CD8-positive, alpha-beta memory T cell (primary cell): ENCODE results near the gene LY6G6C. TPM values are rescaled to one million over a fixed set of nuclear protein-coding genes. Genes with fewer than 3 reads are reported as not detected.
A peak's percentile ranks its signal among the peaks of the same experiment; 100 is the strongest.

Experiments
- CTCF ChIA-PET: fragments of 350-600 bp; sonication (Branson Sonifier 250); formaldehyde crosslinking; loops from one replicate; lab custom pipeline; 2021; ENCODE audit warnings: antibody characterized with exemption; lab: Charles Lee
- POLR2A ChIA-PET: fragments of 350-600 bp; sonication (Branson Sonifier 250); formaldehyde crosslinking; loops from one replicate; lab custom pipeline; 2021; ENCODE audit warnings: antibody characterized with exemption; lab: Charles Lee
- DNase-seq, 5 donors: peaks; one replicate each; pipeline versions ENCODE4 v3.0.0 to v3.0.0-alpha.2; 2020 to 2022; ENCODE audit warnings: mixed read lengths in 1 of 5
- H3K27ac ChIP-seq: one replicate; pipeline ENCODE4 v1.7.0; 2013; ENCODE audit warnings: low read depth, mild to moderate bottlenecking, low read length, moderate library complexity
- H3K27me3 ChIP-seq: 2 replicates; pipeline ENCODE4 v1.7.0; 2013; ENCODE audit warnings: low read length, mild to moderate bottlenecking; ENCODE audit not compliant: insufficient read depth, poor library complexity, severe bottlenecking
- H3K36me3 ChIP-seq: 2 replicates; pipeline ENCODE4 v1.7.0; 2013; ENCODE audit warnings: mild to moderate bottlenecking, low read length, moderate library complexity; ENCODE audit not compliant: insufficient read depth
- H3K4me1 ChIP-seq: 2 replicates; pipeline ENCODE4 v1.7.0; 2013; ENCODE audit warnings: mild to moderate bottlenecking, low read length, moderate library complexity; ENCODE audit not compliant: insufficient read depth
- H3K4me3 ChIP-seq: 2 replicates; pipeline ENCODE4 v1.7.0; 2013; ENCODE audit warnings: mild to moderate bottlenecking, low read length
- H3K9me3 ChIP-seq: 2 replicates; pipeline ENCODE4 v1.7.0; 2013; ENCODE audit warnings: mild to moderate bottlenecking, low read length
- H3K27ac Mint-ChIP-seq, 8 donors: one replicate each; pipeline ENCODE4 v1.8.0; 2020 to 2021; ENCODE audit warnings: mixed read lengths in 8 of 8, mild to moderate bottlenecking in 6 of 8, inconsistent platforms in 3 of 8, moderate library complexity in 3 of 8
- H3K27me3 Mint-ChIP-seq, 2 donors: one replicate each; pipeline ENCODE4 v1.8.0; 2020 to 2021; ENCODE audit warnings: mixed read lengths in 2 of 2, mild to moderate bottlenecking in 1 of 2, moderate library complexity in 1 of 2
- H3K36me3 Mint-ChIP-seq, 3 donors: one replicate each; pipeline ENCODE4 v1.8.0; 2020 to 2021; ENCODE audit warnings: mixed read lengths in 3 of 3, inconsistent platforms in 1 of 3, mild to moderate bottlenecking in 1 of 3
- H3K4me1 Mint-ChIP-seq, 3 donors: one replicate each; pipeline ENCODE4 v1.8.0; 2020 to 2021; ENCODE audit warnings: mixed read lengths in 3 of 3, inconsistent platforms in 1 of 3, mild to moderate bottlenecking in 1 of 3
- H3K4me3 Mint-ChIP-seq, 7 donors: one replicate each; pipeline ENCODE4 v1.8.0; 2020 to 2021; ENCODE audit warnings: mixed read lengths in 7 of 7, mild to moderate bottlenecking in 6 of 7, moderate library complexity in 4 of 7, inconsistent platforms in 2 of 7
- H3K9me3 Mint-ChIP-seq, 5 donors: one replicate each; pipeline ENCODE4 v1.8.0; 2020 to 2022; ENCODE audit warnings: mixed read lengths in 5 of 5, mild to moderate bottlenecking in 3 of 5, moderate library complexity in 2 of 5, inconsistent platforms in 1 of 5
- polyA plus RNA-seq: library from polyadenylated mRNA; unstranded; fragments of 300-500 nt; fragmentation: Illumina TruSeq; gene quantifications from one replicate; pipeline ENCODE4 v1.2.3, GENCODE V29; 2021
- total RNA-seq, 2 experiments: library from RNA; stranded (reverse); gene quantifications; one replicate each; pipeline ENCODE4 v1.2.3, GENCODE V29; 2021

LY6G6C gene
- total and polyA plus RNA-seq, 3 experiments from 2014 or later, result not detected

GRCh38 chr6:31697555-31697954, 24.0 kb downstream of the LY6G6C start:
- Histone ChIP-seq H3K4me1 (peaks cover 16% of the 10 kb centered on the region), H3K4me3 (no peak overlapping the region), H3K9me3 (no peaks in the 10 kb centered on the region), H3K27me3 (no peaks in the 10 kb centered on the region), H3K27ac (no peak overlapping the region), H3K36me3 (peaks cover 50% of the 10 kb centered on the region)
- DNase-seq, result no peak
- Mint-ChIP-seq H3K4me1 (peaks cover 32 to 36% (median 35%) of the 10 kb centered on the region in 3 donors), H3K9me3 (no peaks in the 10 kb centered on the region), H3K36me3 (peaks cover 0 to 75% (median 5%) of the 10 kb centered on the region in 3 donors), H3K4me3 (no peak overlapping the region), H3K27me3 (peaks cover 0 to 2% of the 10 kb centered on the region in 2 donors), H3K27ac (peak overlapping the region in 7 of 8 donors; percentile 42 to 82 (median 66))
- POLR2A ChIA-PET, result no interaction called here
- CTCF ChIA-PET, result no interaction called here

- Mint-ChIP-seq H3K9me3 (no peaks in the 10 kb centered on the region), H3K4me3 (no peak overlapping the region), H3K36me3 (peaks cover 0 to 88% (median 7%) of the 10 kb centered on the region in 3 donors), H3K27ac (peak overlapping the region in 3 of 8 donors; percentile 8 to 63 (median 50)), H3K4me1 (peaks cover 11 to 13% (median 11%) of the 10 kb centered on the region in 3 donors), H3K27me3 (peaks cover 0 to 2% of the 10 kb centered on the region in 2 donors)
- Histone ChIP-seq H3K9me3 (no peaks in the 10 kb centered on the region), H3K36me3 (peaks cover 65% of the 10 kb centered on the region), H3K27ac (no peak overlapping the region), H3K27me3 (no peaks in the 10 kb centered on the region), H3K4me1 (peaks cover 9% of the 10 kb centered on the region), H3K4me3 (no peak overlapping the region)
- ChIA-PET CTCF (interaction anchor here (1.7 kb wide), 1 partner anchor 46 kb away, joined by 5 read pairs; the partner anchor contains the start of gene MSH5), POLR2A (no interaction called here)
- no peak for DNase-seq
Measured at GRCh38 chr6:31693535-31693934, 28.0 kb downstream of the LY6G6C start.

DNA sequence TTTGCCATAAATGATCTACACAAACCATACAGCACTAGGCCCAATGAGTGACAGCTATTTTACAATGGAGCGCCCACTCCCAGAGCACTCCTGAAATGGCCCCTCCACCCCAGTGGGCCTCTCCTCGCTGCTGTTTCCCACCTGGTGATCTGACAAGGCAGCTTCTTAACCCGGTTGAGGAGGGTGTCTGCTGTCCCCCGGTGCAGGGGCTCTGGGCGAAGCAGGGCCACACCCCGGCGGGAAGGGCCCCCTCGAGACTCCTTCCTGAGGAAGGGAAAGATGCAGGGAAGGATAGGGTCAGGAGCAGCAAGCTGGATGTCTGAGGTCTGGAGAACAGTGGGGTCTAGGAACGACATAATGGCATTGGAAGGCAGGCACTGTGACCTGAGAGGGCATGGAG, 28.7 kb downstream of the LY6G6C start:
- peaks cover 7 to 9% (median 8%) of the 10 kb centered on the region in 3 donors for H3K4me1 Mint-ChIP-seq
- no peaks in the 10 kb centered on the region for H3K9me3 Mint-ChIP-seq
- Histone ChIP-seq H3K4me1 (peaks cover 9% of the 10 kb centered on the region), H3K4me3 (no peak overlapping the region), H3K27ac (no peak overlapping the region), H3K9me3 (no peaks in the 10 kb centered on the region), H3K27me3 (no peaks in the 10 kb centered on the region), H3K36me3 (peaks cover 70% of the 10 kb centered on the region)
- CTCF ChIA-PET, result interaction anchor here (1.7 kb wide), 1 partner anchor 47 kb away, joined by 5 read pairs; the partner anchor contains the start of gene MSH5
- H3K4me3 Mint-ChIP-seq, result no peak overlapping the region
- POLR2A ChIA-PET, result no interaction called here
- H3K36me3 Mint-ChIP-seq, result peaks cover 0 to 92% (median 4%) of the 10 kb centered on the region in 3 donors
- DNase-seq, result no peak
- peak overlapping the region in 1 of 8 donors; percentile 73 for H3K27ac Mint-ChIP-seq
- peaks cover 0 to 2% of the 10 kb centered on the region in 2 donors for H3K27me3 Mint-ChIP-seq

GRCh38 chr6:31692353-31692752, 29.2 kb downstream of the LY6G6C start:
- H3K9me3 Mint-ChIP-seq, result no peaks in the 10 kb centered on the region
- peak overlapping the region in 2 of 8 donors; percentile 7 to 80 for H3K27ac Mint-ChIP-seq
- Histone ChIP-seq H3K9me3 (no peaks in the 10 kb centered on the region), H3K4me1 (peaks cover 9% of the 10 kb centered on the region), H3K36me3 (peaks cover 70% of the 10 kb centered on the region), H3K4me3 (no peak overlapping the region), H3K27ac (no peak overlapping the region), H3K27me3 (no peaks in the 10 kb centered on the region)
- peaks cover 0 to 2% of the 10 kb centered on the region in 2 donors for H3K27me3 Mint-ChIP-seq
- H3K36me3 Mint-ChIP-seq, result peaks cover 0 to 92% (median 7%) of the 10 kb centered on the region in 3 donors
- H3K4me1 Mint-ChIP-seq, result peaks cover 2 to 4% (median 3%) of the 10 kb centered on the region in 3 donors
- POLR2A ChIA-PET, result no interaction called here
- CTCF ChIA-PET, result interaction anchor here (1.7 kb wide), 1 partner anchor 47 kb away, joined by 5 read pairs; the partner anchor contains the start of gene MSH5
- no peak for DNase-seq
- no peak overlapping the region for H3K4me3 Mint-ChIP-seq

GRCh38 chr6:31691564-31692108, 29.9 kb downstream of the LY6G6C start:
- no peaks in the 10 kb centered on the region for H3K9me3 ChIP-seq
- H3K27me3 ChIP-seq, result no peaks in the 10 kb centered on the region
- DNase-seq, result no peak
- Mint-ChIP-seq H3K36me3 (peaks cover 0 to 91% (median 7%) of the 10 kb centered on the region in 3 donors), H3K27me3 (no peaks in the 10 kb centered on the region), H3K4me1 (no peaks in the 10 kb centered on the region), H3K4me3 (no peak overlapping the region), H3K27ac (peak overlapping the region in 2 of 8 donors; percentile 22 to 35), H3K9me3 (no peaks in the 10 kb centered on the region)
- H3K4me1 ChIP-seq, result peaks cover 9% of the 10 kb centered on the region
- no peak overlapping the region for H3K4me3 ChIP-seq
- peaks cover 70% of the 10 kb centered on the region for H3K36me3 ChIP-seq
- ChIA-PET CTCF (no interaction called here), POLR2A (no interaction called here)
- peak overlapping the region; percentile 68 for H3K27ac ChIP-seq

DNA sequence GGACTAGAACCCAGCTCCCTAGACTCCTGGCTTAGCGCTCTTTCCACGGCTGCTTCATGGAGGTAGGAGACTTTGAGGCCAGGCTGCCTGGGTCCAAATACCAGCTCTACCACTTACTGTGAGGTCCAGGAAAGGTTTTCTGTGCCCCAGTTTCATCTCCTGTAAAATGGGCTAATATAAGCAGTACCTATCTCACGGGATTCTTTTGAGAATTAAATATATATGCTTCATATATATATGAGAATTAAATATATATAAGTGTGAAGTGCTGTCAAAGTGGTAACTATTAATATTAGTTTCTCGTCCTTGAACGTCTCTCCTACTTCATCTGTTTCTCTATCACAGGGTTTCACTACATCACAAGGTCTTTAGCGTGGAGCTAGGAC, 30.5 kb downstream of the LY6G6C start:
- POLR2A ChIA-PET, result no interaction called here
- no peaks in the 10 kb centered on the region for H3K27me3 Mint-ChIP-seq
- no peak for DNase-seq
- peak overlapping the region; percentile 68 for H3K27ac ChIP-seq
- H3K27ac Mint-ChIP-seq, result peak overlapping the region in 4 of 8 donors; percentile 35 to 79 (median 58)
- no peak overlapping the region for H3K4me3 Mint-ChIP-seq
- H3K4me1 Mint-ChIP-seq, result no peaks in the 10 kb centered on the region
- CTCF ChIA-PET, result interaction anchor here (1.4 kb wide), 1 partner anchor 38 kb away, joined by 3 read pairs; the partner anchor contains the start of gene DDAH2
- H3K9me3 ChIP-seq, result no peaks in the 10 kb centered on the region
- H3K36me3 ChIP-seq, result peaks cover 69% of the 10 kb centered on the region
- H3K9me3 Mint-ChIP-seq, result no peaks in the 10 kb centered on the region
- H3K36me3 Mint-ChIP-seq, result peaks cover 0 to 91% (median 12%) of the 10 kb centered on the region in 3 donors
- no peak overlapping the region for H3K4me3 ChIP-seq
- no peaks in the 10 kb centered on the region for H3K27me3 ChIP-seq
- peaks cover 9% of the 10 kb centered on the region for H3K4me1 ChIP-seq

DNA sequence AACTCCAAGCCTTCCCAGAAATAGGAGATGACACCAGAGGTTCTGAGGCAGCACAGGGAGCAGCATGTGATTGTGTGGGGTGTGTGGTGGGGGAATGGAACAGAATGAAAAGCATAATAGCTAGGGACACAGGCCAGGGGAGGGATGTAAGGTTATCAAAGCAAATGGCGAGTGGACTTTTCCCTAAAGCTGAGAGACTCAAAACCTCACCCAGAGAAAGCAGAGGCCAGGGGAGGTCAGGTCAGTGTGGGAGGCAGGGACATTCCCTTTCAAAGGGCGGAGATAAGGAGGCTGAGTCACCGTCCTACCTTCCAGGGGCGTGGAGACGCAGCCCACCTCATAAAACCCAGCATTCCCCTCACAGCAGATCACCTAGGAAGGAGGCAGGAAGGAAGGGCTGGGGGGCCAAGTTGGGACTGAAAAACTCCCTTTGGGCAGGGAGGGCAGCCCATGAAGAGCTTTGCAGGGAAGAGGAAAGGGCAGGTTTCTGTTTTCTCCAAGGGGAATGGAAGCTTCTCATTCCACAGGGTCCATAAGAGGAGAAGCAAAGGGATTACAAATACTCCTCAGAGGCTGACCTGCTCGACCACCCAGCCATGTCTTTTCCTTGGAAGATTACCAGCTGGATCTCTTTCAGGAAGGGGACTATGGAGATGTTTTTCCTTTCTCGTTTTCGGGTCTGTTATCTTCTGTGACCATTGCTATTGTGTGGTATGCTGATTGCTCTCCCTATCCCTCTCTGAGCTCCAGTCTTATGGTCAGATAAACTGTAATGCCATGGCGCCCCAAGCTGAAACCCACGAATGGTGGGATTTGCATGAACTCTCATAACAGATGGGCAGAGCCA, 31.1 kb downstream of the LY6G6C start:
- no peaks in the 10 kb centered on the region for H3K4me1 Mint-ChIP-seq
- POLR2A ChIA-PET, result no interaction called here
- Histone ChIP-seq H3K36me3 (peaks cover 72% of the 10 kb centered on the region), H3K27ac (peak overlapping the region; percentile 68), H3K4me3 (no peak overlapping the region), H3K9me3 (no peaks in the 10 kb centered on the region), H3K4me1 (peaks cover 9% of the 10 kb centered on the region), H3K27me3 (no peaks in the 10 kb centered on the region)
- CTCF ChIA-PET, result interaction anchor here (1.4 kb wide), 2 partner anchors 38 to 148 kb away, joined by 3 to 4 read pairs; partner anchors contain the start of gene DDAH2
- H3K27ac Mint-ChIP-seq, result peak overlapping the region in 7 of 8 donors; percentile 14 to 80 (median 54)
- no peaks in the 10 kb centered on the region for H3K9me3 Mint-ChIP-seq
- H3K27me3 Mint-ChIP-seq, result no peaks in the 10 kb centered on the region
- peaks cover 0 to 93% (median 12%) of the 10 kb centered on the region in 3 donors for H3K36me3 Mint-ChIP-seq
- DNase-seq, result no peak
- no peak overlapping the region for H3K4me3 Mint-ChIP-seq
